NT2/D1 (cell line): ENCODE measurements around the gene CELSR1.

ENCODE experiments used
- YY1 ChIP-seq: IDR thresholded peaks from 2 replicates; pipeline ENCODE4 v1.6.1; 2011; ENCODE audit not compliant: insufficient read length, insufficient read depth
- ZNF274 ChIP-seq: IDR thresholded peaks from 2 replicates; pipeline ENCODE4 v1.6.1; 2011; ENCODE audit warnings: mild to moderate bottlenecking, low read depth, low read length

GRCh38 chr22:46561435-46561905 is 24.1 kb upstream of the CELSR1 start:
- TF ChIP-seq ZNF274 = no peak
- peak; percentile 90 for TF ChIP-seq YY1
